ENCODE results near the gene GDA. TPM values are rescaled to one million over a fixed set of nuclear protein-coding genes. Genes with fewer than 3 reads are reported as not detected.

Gene GDA
- not detected for total RNA-seq

DNA sequence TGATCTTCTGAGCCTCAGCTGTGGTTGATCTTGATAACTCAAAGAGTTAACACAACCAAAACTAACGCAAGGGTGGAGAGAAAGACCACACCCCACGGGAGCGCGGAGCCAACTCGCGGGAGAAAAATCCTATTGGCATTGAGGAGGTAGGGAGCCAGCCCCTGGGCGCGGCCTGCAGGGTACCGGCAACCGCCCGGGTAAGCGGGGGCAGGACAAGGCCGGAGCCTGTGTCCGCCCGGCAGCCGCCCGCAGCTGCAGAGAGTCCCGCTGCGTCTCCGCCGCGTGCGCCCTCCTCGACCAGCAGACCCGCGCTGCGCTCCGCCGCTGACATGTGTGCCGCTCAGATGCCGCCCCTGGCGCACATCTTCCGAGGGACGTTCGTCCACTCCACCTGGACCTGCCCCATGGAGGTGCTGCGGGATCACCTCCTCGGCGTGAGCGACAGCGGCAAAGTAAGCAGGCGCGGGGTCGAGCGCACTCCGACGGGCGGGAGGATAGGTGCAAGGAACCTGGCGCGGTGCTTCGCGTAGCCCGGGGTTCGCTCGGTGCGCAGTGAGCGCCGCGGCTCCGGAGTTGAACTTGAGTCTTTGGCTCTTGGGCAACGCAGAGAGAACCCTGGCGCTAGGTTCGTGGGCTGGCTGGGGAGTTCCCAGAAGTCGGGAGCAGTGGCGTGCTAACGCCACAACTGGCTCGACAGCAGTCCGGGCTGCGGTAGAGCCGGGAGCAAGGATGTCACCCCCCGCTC, at the start of gene GDA:
GDA (plus strand) TSS at position 210 of the 745 bp plus-strand sequence; CDS start at position 330, 120 bp downstream.
- Mint-ChIP-seq H3K4me1 (no peaks in the 10 kb centered on the region), H3K36me3 (ENCODE audit: low read depth) (no peaks in the 10 kb centered on the region), H3K9me3 (no peaks in the 10 kb centered on the region), H3K27ac (no peak within 1 kb of the TSS), H3K4me3 (no peak within 1 kb of the TSS), H3K27me3 (peaks cover 30% of the 10 kb centered on the region)
- ChIA-PET POLR2A (no interaction called here), CTCF (no interaction called here)
- no peak for DNase-seq

DNA sequence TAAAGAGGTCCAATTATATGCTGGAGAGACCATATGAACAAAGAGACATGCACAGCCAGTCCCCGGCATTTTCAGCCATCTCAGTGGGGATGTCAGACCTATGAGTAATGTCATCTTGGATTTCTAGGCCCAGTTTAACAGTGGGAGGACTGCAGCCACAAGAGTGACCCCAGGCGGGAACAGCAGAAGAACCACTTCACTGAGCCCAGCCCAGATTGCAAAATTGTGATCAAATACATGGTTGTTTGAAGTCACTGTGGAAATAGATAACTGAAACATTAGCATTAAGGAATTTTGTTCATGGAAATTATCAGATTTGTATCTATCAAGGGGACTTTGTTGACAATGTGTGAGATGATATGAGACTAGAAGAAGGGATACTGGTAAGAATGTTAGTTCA, 46.7 kb upstream of the GDA start:
- Mint-ChIP-seq H3K36me3 (ENCODE audit: low read depth) (no peaks in the 10 kb centered on the region), H3K4me3 (no peak overlapping the region), H3K4me1 (no peaks in the 10 kb centered on the region), H3K9me3 (no peaks in the 10 kb centered on the region), H3K27me3 (no peaks in the 10 kb centered on the region), H3K27ac (no peak overlapping the region)
- no peak for DNase-seq
- ChIA-PET POLR2A (no interaction called here), CTCF (no interaction called here)

DNA sequence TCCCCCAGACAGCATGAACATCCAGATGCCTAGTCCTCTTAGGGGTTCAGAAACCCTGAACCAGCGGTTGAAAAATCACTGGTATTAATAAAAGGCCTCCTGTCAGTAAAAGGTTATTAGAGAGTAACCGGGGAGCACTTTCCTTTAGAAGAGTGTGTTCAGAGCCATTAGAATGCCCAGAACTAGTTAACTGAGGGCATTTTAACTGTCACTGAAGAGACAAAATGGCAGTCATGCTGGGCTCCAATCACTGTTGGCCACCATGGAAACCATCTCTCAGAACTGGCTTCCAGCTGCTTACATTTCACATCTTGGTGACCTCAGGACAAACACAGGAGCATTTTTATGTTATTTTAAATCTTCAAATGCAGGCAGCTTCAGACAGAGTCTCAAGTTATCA, 36.2 kb upstream of the GDA start:
- Mint-ChIP-seq H3K36me3 (ENCODE audit: low read depth) (no peaks in the 10 kb centered on the region), H3K4me3 (no peak overlapping the region), H3K27me3 (no peaks in the 10 kb centered on the region), H3K4me1 (no peaks in the 10 kb centered on the region), H3K27ac (no peak overlapping the region), H3K9me3 (peaks cover 1% of the 10 kb centered on the region)
- no peak for DNase-seq
- ChIA-PET CTCF (no interaction called here), POLR2A (no interaction called here)

DNA sequence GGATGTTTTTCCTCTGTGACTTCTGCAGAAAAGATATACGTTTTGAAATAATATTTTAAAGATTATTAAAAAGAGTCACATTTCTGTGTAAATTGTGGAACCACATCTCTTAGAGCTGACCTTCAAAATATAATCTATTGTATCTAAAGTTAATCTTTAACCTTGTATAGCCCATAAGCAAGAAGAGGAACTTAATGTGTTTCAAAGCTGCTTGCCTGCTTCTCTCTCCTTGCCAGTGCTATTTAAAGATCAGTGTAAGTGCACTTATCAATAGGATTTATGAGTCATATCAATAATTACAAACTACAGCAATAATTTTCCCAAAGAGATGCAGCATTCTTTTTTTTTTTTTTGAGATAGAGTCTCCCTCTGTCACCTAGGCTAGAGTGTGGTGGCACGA, 29.4 kb upstream of the GDA start:
- no peak overlapping the region for H3K27ac Mint-ChIP-seq
- H3K4me3 Mint-ChIP-seq = no peak overlapping the region
- CTCF ChIA-PET = no interaction called here
- no peak for DNase-seq
- H3K27me3 Mint-ChIP-seq = no peaks in the 10 kb centered on the region
- H3K36me3 Mint-ChIP-seq (ENCODE audit: low read depth) = no peaks in the 10 kb centered on the region
- POLR2A ChIA-PET = no interaction called here
- no peaks in the 10 kb centered on the region for H3K4me1 Mint-ChIP-seq
- no peaks in the 10 kb centered on the region for H3K9me3 Mint-ChIP-seq

DNA sequence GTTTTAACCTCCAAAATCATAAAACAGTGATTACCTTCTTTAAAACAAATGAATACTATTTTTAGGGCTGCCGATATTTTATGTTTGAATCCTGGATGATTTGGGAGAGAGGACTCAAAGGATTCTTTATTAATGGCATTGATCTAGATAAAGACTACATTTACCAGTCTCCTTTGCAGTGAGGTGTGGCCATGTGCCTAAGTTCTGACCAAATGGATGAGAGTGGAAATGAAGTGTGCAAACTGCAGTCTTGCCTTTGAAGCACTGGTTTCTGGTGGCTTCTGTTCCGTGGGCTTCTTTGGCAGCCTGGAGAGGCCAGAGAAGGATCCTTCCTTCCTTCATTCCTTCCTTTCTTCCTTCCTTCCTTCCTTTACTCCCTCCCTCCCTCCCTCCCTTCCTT, 24.3 kb upstream of the GDA start:
- no peaks in the 10 kb centered on the region for H3K27me3 Mint-ChIP-seq
- no peak for DNase-seq
- no peaks in the 10 kb centered on the region for H3K36me3 Mint-ChIP-seq (ENCODE audit: low read depth)
- H3K4me1 Mint-ChIP-seq = no peaks in the 10 kb centered on the region
- ChIA-PET CTCF (no interaction called here), POLR2A (no interaction called here)
- H3K9me3 Mint-ChIP-seq = no peaks in the 10 kb centered on the region
- H3K4me3 Mint-ChIP-seq = no peak overlapping the region
- H3K27ac Mint-ChIP-seq = no peak overlapping the region

DNA sequence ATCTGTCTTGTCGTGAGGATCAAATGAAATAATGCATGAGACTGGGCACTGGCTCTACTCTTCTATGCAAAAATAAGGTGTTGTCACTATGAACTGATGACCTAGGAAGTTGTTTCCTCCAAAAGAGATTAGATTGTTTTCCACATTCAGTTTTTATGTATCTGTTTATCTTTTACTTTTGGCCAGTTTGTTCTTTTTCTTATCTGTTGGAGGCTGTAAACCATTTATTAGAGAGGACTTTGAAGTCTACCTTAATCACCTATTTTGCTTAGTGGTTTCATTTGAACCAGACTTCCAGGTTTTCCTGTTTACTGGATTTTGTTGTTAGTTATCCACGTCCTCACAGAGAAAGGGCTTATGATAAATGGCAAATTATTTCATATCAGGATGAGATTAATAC, 21.5 kb upstream of the GDA start:
- no peaks in the 10 kb centered on the region for H3K4me1 Mint-ChIP-seq
- no peak overlapping the region for H3K27ac Mint-ChIP-seq
- no peak for DNase-seq
- no peaks in the 10 kb centered on the region for H3K9me3 Mint-ChIP-seq
- no peak overlapping the region for H3K4me3 Mint-ChIP-seq
- no peaks in the 10 kb centered on the region for H3K27me3 Mint-ChIP-seq
- ChIA-PET CTCF (no interaction called here), POLR2A (no interaction called here)
- H3K36me3 Mint-ChIP-seq (ENCODE audit: low read depth) = no peaks in the 10 kb centered on the region

DNA sequence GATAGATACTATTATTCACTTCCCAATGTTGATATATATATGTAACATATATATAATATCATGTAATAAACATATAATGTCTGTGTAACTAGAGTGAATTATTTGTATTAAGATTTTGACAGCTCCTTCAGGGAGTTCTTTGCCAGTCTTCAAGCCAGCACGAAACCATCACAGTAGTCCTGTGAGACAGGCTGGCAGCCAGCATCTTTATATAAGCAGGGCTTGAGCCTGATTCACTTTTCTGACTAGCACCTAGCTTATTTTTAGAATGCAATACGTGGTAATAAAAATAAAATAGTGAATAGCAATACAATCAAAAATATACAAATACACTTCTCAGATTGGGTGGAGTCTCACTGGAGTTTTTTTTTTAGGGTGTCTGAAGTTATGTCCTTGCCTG, 20.7 kb upstream of the GDA start:
- ChIA-PET CTCF (no interaction called here), POLR2A (no interaction called here)
- no peak for DNase-seq
- H3K4me1 Mint-ChIP-seq = no peaks in the 10 kb centered on the region
- H3K27me3 Mint-ChIP-seq = no peaks in the 10 kb centered on the region
- H3K27ac Mint-ChIP-seq = no peak overlapping the region
- H3K9me3 Mint-ChIP-seq = no peaks in the 10 kb centered on the region
- no peaks in the 10 kb centered on the region for H3K36me3 Mint-ChIP-seq (ENCODE audit: low read depth)
- H3K4me3 Mint-ChIP-seq = no peak overlapping the region

DNA sequence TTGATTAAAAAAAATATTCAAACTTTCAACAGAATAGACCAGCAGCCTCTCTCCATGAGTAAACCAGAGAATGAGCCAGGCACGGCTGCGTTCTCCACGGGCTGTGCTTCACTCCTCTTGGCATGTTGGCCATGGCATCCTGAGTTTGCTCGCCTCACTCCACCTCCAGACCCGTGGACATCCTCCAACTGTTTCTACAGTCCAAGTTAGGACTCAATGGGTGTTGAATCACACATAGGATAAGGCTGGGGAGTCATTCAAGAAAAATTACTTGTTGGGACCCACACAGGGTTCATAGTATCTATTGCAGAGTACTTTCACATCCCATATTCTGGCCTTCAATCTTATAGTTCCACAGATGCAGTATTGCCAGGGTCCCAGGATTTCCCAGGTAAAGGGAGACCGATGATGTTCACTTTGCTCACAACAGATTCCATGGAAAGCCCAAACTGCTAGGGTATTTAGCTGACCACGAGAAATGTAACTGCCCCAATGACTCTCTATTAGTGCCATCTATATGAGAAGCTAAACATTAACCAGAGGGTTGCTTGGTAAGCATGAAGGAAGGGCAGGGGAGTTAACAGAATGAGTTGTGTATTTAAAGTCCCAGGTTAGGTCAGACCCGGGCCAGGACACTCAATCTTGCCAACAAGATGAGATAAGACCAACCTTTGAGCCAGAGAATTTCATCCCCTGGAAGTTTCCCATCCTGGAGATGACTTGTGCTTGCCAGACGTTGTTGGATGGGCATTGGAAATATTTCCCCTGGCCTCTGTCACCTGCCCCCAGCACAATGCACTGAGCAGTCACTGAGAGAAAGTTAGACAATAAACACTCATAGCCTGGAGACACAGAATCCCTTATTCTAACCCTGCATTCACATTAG, 19.7 kb upstream of the GDA start:
- Mint-ChIP-seq H3K4me1 (no peaks in the 10 kb centered on the region), H3K9me3 (no peaks in the 10 kb centered on the region), H3K27ac (no peak overlapping the region), H3K27me3 (no peaks in the 10 kb centered on the region), H3K4me3 (no peak overlapping the region), H3K36me3 (ENCODE audit: low read depth) (no peaks in the 10 kb centered on the region)
- ChIA-PET CTCF (no interaction called here), POLR2A (no interaction called here)
- no peak for DNase-seq

DNA sequence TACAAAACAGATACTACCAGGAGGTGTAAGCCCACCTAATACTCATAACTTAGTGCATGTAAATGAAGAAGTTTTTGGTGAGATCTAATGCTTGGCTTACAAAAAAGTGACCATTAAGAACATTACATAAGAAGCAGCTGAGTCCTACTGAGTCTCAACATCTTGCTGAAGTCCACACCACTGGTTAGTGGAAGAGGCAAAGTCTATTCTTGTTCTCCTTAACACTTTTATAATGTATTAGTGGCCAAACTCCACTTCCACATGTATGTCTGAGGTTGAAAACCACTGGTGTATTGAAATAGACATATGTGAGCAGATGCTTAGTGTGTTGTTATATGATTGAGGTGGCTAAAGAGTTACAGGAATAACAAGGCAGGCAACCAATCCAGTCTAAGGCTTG, 18.9 kb upstream of the GDA start:
- no peaks in the 10 kb centered on the region for H3K27me3 Mint-ChIP-seq
- CTCF ChIA-PET = no interaction called here
- H3K4me3 Mint-ChIP-seq = no peak overlapping the region
- POLR2A ChIA-PET = no interaction called here
- no peaks in the 10 kb centered on the region for H3K36me3 Mint-ChIP-seq (ENCODE audit: low read depth)
- no peak for DNase-seq
- no peaks in the 10 kb centered on the region for H3K4me1 Mint-ChIP-seq
- H3K9me3 Mint-ChIP-seq = no peaks in the 10 kb centered on the region
- H3K27ac Mint-ChIP-seq = no peak overlapping the region

DNA sequence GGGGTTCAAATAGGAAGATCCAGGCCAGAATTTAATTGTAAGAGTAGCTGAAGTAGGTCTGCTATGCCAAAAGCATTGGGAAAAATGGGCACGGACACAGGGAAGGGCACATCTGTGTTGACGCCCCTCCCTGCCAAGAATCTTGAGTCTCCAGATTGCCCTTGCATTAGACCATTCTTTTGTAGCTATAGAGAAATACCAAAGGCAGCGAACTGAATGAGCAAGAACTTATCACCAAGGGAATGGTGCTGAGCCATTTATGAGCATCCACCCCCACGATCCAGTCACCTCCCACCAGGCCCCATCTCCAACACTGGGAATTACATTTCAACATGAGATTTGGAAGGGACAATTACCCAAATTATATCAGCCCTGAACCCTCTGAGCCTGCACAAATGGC, 18.0 kb upstream of the GDA start:
- DNase-seq = no peak
- Mint-ChIP-seq H3K36me3 (ENCODE audit: low read depth) (no peaks in the 10 kb centered on the region), H3K4me3 (no peak overlapping the region), H3K9me3 (no peaks in the 10 kb centered on the region), H3K27ac (no peak overlapping the region), H3K4me1 (no peaks in the 10 kb centered on the region), H3K27me3 (no peaks in the 10 kb centered on the region)
- CTCF ChIA-PET = no interaction called here
- POLR2A ChIA-PET = no interaction called here

DNA sequence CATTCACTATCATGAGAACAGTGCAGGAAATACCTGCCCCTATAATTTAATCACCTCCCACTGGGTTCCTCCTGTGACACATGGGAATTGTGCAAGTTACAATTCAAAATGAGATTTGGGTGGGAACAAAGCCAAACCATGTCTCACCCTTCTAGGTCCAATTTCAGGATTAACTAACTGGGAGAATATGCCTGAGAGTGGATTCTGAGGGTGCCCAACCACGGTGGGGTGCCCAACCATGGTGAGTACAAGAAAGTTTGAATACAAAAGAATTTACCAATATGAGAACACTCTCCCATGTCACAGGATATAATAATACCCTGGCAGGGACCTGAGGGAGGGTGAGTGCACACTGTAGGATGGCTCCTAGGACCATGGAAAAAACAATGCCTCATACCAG, 17.2 kb upstream of the GDA start:
- Mint-ChIP-seq H3K4me3 (no peak overlapping the region), H3K9me3 (no peaks in the 10 kb centered on the region), H3K27ac (no peak overlapping the region), H3K27me3 (no peaks in the 10 kb centered on the region), H3K36me3 (ENCODE audit: low read depth) (no peaks in the 10 kb centered on the region), H3K4me1 (no peaks in the 10 kb centered on the region)
- ChIA-PET CTCF (no interaction called here), POLR2A (no interaction called here)
- DNase-seq = no peak

DNA sequence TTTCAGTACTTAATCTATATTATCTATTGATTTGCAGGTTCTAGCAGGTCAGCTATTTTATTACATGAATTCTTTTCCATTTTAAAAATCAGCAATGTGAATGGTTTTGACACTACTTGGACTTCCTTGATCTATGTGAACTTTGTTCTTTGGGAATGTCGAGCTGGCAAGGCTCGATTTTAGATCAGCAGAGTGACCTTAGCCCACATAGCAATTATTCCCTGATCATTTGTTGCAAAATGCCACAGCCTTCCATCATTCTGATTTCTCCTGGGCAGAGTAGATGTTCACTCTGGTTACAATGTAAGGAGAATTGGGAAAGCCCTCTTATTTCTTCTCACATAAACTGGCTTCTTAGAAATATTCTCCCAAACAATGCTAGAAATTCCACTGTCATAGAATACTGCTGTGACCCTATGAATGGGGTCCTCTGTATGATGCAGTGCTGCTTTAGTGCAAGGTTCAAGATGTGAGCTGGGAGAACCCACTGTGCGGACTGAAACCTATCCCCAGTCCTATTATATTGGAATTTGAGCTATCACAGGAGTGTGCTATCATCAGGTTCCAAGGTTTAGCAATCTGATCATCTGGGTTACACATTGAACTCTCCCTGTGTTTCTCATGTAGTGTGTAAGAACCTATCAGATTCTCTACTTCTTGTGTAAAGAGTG, 15.7 kb upstream of the GDA start:
- ChIA-PET CTCF (no interaction called here), POLR2A (no interaction called here)
- H3K27ac Mint-ChIP-seq = no peak overlapping the region
- no peaks in the 10 kb centered on the region for H3K27me3 Mint-ChIP-seq
- no peaks in the 10 kb centered on the region for H3K4me1 Mint-ChIP-seq
- no peaks in the 10 kb centered on the region for H3K36me3 Mint-ChIP-seq (ENCODE audit: low read depth)
- no peak for DNase-seq
- no peaks in the 10 kb centered on the region for H3K9me3 Mint-ChIP-seq
- no peak overlapping the region for H3K4me3 Mint-ChIP-seq

DNA sequence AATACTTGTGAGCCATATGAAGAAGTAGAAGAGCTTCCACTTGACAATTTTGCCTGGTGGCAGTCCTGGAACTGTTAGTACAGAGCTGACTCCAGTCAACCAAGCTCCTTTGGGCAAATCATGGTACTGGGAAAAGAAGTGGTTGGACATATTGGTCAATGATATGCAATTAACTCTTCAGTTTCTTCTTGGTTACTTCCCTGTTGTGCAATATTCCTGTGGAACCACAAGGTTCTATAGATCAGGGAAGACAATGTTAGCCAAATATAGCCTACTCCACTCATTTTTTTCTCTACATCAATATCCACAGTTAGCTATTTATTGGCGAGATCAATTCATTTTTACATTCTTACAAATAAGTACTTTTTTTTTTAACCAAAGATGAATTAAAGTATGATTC, 14.4 kb upstream of the GDA start:
- no peak for DNase-seq
- Mint-ChIP-seq H3K36me3 (ENCODE audit: low read depth) (no peaks in the 10 kb centered on the region), H3K27ac (no peak overlapping the region), H3K9me3 (no peaks in the 10 kb centered on the region), H3K4me3 (no peak overlapping the region), H3K27me3 (peaks cover under 1% of the 10 kb centered on the region), H3K4me1 (no peaks in the 10 kb centered on the region)
- ChIA-PET POLR2A (no interaction called here), CTCF (no interaction called here)

Measured in activated CD4-positive, alpha-beta memory T cell treated with anti-CD3 and anti-CD28 coated beads, Interleukin-2, amount 10 ng/mL, durations not matched to agents 7 days and 5 days (primary cell).